K562 (cell line): ENCODE results near the gene MYRFL. TPM values are rescaled to one million over a fixed set of nuclear protein-coding genes. Genes with fewer than 3 reads are reported as not detected.

Experiments
- ATAC-seq: fragments of 200-7000 bp; cut with Tn5 transposase; 3 replicates; pipeline ENCODE4 v1.9.1; 2020; ENCODE audit warnings: moderate library complexity
- BruUV-seq: library from RNA; stranded (reverse); fragments of 400-500 nt; replicated peaks from 2 replicates; lab custom pipeline; 2021; lab: Mats Ljungman, UMichigan
- CTCF ChIA-PET: fragments of 300-600 bp; formaldehyde crosslinking; extraction: SDS; loops from one replicate; lab custom pipeline; 2021; ENCODE audit warnings: low intra/inter-chr PET ratio; lab: Yijun Ruan, JAX
- POLR2A ChIA-PET: fragments of 300-600, 350-650 bp; sonication (Branson Sonifier 250); formaldehyde crosslinking; extraction: SDS; loops from one replicate; lab custom pipeline; 2021; ENCODE audit warnings: antibody characterized with exemption, inconsistent platforms; lab: Yijun Ruan, JAX
- DNase-seq, 4 experiments: peaks; one replicate each; pipeline versions ENCODE4 v3.0.0 to v3.0.0-alpha.2; 2011 to 2018; ENCODE audit warnings: low spot score in 3 of 4, mixed read lengths in 3 of 4; ENCODE audit errors: extremely low read depth in 1 of 4
- FAIRE-seq: peaks from 2 replicates; lab custom pipeline; 2011; peaks lifted over from hg19 to GRCh38; lab: Jason Lieb, UNC
- H2AFZ ChIP-seq: 2 replicates; pipeline ENCODE4 v1.6.0; 2011; ENCODE audit warnings: low read depth, low read length, control low read depth, inconsistent platforms
- H3K27ac ChIP-seq: fragments of 200-600 bp; 3 replicates; pipeline ENCODE4 v1.8.0; 2011; ENCODE audit warnings: low read depth, mild to moderate bottlenecking, control low read depth, inconsistent platforms, low read length, moderate library complexity, mixed read lengths; ENCODE audit errors: extremely low read depth
- H3K27me3 ChIP-seq, 2 experiments: fragments of 300-600 bp in 1 of 2; 2 replicates in 1 of 2; 3 replicates in 1 of 2; pipeline versions ENCODE4 v1.6.0 to v1.8.0; 2011; ENCODE audit warnings: inconsistent platforms in 2 of 2, low read length in 2 of 2, mild to moderate bottlenecking in 1 of 2, mixed read lengths in 1 of 2, moderate library complexity in 1 of 2; ENCODE audit not compliant: control insufficient read depth in 2 of 2, insufficient read depth in 2 of 2
- H3K36me3 ChIP-seq: fragments of 300-600 bp; 3 replicates; pipeline ENCODE4 v1.8.0; 2011; ENCODE audit warnings: mild to moderate bottlenecking, low read length, inconsistent platforms; ENCODE audit not compliant: control insufficient read depth, insufficient read depth
- H3K4me1 ChIP-seq, 2 experiments: fragments of 200-600 bp in 1 of 2; replicated peaks in 1 of 2; 2 replicates in 1 of 2; 3 replicates in 1 of 2; pipeline versions ENCODE4 v1.5.1 to v1.8.0; 2011; ENCODE audit warnings: inconsistent platforms in 2 of 2, low read length in 2 of 2, mild to moderate bottlenecking in 1 of 2, mixed read lengths in 1 of 2, moderate library complexity in 1 of 2; ENCODE audit not compliant: control insufficient read depth in 2 of 2, insufficient read depth in 2 of 2
- H3K4me2 ChIP-seq: 2 replicates; pipeline ENCODE4 v1.6.1; 2011; ENCODE audit warnings: low read length, control low read depth, inconsistent platforms, mixed read lengths; ENCODE audit not compliant: insufficient read depth
- H3K4me3 ChIP-seq: fragments of 200-600 bp; sonication (generic), shearing (Covaris generic); 2 replicates; pipeline ENCODE4 v1.5.1; 2016; ENCODE audit warnings: control low read depth, inconsistent platforms
- H3K79me2 ChIP-seq: fragments of 200-600 bp; 3 replicates; pipeline ENCODE4 v1.8.0; 2011; ENCODE audit warnings: low read length, inconsistent platforms; ENCODE audit not compliant: control insufficient read depth, insufficient read depth
- H3K9ac ChIP-seq, 2 experiments: 2 replicates each; pipeline versions ENCODE4 v1.6.0 to v1.6.1; 2011; ENCODE audit warnings: low read depth in 2 of 2, low read length in 2 of 2, control low read depth in 1 of 2, inconsistent platforms in 1 of 2, mild to moderate bottlenecking in 1 of 2, mixed read lengths in 1 of 2; ENCODE audit not compliant: insufficient read depth in 1 of 2
- H3K9me1 ChIP-seq: one replicate; pipeline ENCODE4 v1.6.0; 2011; ENCODE audit warnings: inconsistent platforms, mild to moderate bottlenecking, low read length, moderate library complexity; ENCODE audit not compliant: control insufficient read depth, insufficient read depth
- H3K9me3 ChIP-seq: replicated peaks from 2 replicates; pipeline ENCODE4 v1.5.1; 2011; ENCODE audit warnings: low read depth, low read length, inconsistent platforms; ENCODE audit not compliant: control insufficient read depth, insufficient read depth
- H4K20me1 ChIP-seq: replicated peaks from 2 replicates; pipeline ENCODE4 v1.6.1; 2011; ENCODE audit warnings: low read length, inconsistent platforms, mixed read lengths; ENCODE audit not compliant: control insufficient read depth, insufficient read depth
- BCOR ChIP-seq: fragments of 450-650 bp; IDR thresholded peaks from 2 replicates; pipeline ENCODE4 v1.6.1; 2016
- GABPB1 ChIP-seq: sonication (generic); formaldehyde crosslinking; IDR thresholded peaks from 2 replicates; pipeline ENCODE4 v1.8.0; 2022; ENCODE audit warnings: mild to moderate bottlenecking, missing genetic modification reagents
- HSF4 ChIP-seq: fragments of 250-450 bp; sonication (Bioruptor Pico); IDR thresholded peaks from 2 replicates; pipeline ENCODE4 v2.1.2; 2022; ENCODE audit warnings: mild to moderate bottlenecking, moderate library complexity, borderline replicate concordance
- JUND ChIP-seq, 2 experiments: IDR thresholded peaks; 2 replicates in 1 of 2; 3 replicates in 1 of 2; pipeline ENCODE4 v1.6.1; 2011; ENCODE audit warnings: borderline replicate concordance in 2 of 2, low read depth in 2 of 2, low read length in 2 of 2, improper control_type of control experiment in 1 of 2, missing biosample characterization in 1 of 2, missing genetic modification characterization in 1 of 2, missing genetic modification reagents in 1 of 2
- MYNN ChIP-seq, 2 experiments: sonication (generic); formaldehyde crosslinking in 1 of 2; IDR thresholded peaks; 2 replicates each; pipeline versions ENCODE4 v1.5.0 to v1.6.1; 2016 to 2020; ENCODE audit warnings: antibody characterized with exemption in 1 of 2, missing genetic modification reagents in 1 of 2
- RFX1 ChIP-seq: fragments of 450-650 bp; IDR thresholded peaks from 2 replicates; pipeline ENCODE4 v1.6.1; 2016; ENCODE audit warnings: mild to moderate bottlenecking, moderate library complexity
- SIRT6 ChIP-seq: IDR thresholded peaks from one replicate; pipeline ENCODE4 v1.6.1; 2012; ENCODE audit warnings: low read depth, mild to moderate bottlenecking, control low read depth, inconsistent platforms, low read length, moderate library complexity
- SMARCE1 ChIP-seq: fragments of 450-650 bp; IDR thresholded peaks from 2 replicates; pipeline ENCODE4 v1.7.1; 2016; ENCODE audit warnings: mild to moderate bottlenecking
- SP2 ChIP-seq: IDR thresholded peaks from 2 replicates; pipeline ENCODE4 v1.6.1; 2011; ENCODE audit warnings: mild to moderate bottlenecking, low read depth, low read length, moderate library complexity; ENCODE audit not compliant: poor library complexity, severe bottlenecking; ENCODE audit errors: extremely low read depth
- WGBS: fragments of 100-300 bp; shearing (Covaris generic); methylation state at CpG from one replicate; pipeline ENCODE4 v1.1.6; 2016; ENCODE audit warnings: low coverage, mixed read lengths; ENCODE audit not compliant: insufficient coverage; ENCODE audit errors: missing lambda C conversion rate; 5-methylcytosine and 5-hydroxymethylcytosine counted together
- in situ Hi-C: fragments of 300-500 bp; cut with MboI; formaldehyde crosslinking; loops from 4 replicates; pipeline ENCODE4 v1.15.0; 2018; ENCODE audit warnings: inconsistent platforms, mixed read lengths
- intact Hi-C: fragments of 100-400 bp; cut with micrococcal nuclease; formaldehyde crosslinking; loops from 2 replicates; pipeline ENCODE4 v1.14.2; 2022
- polyA plus RNA-seq, 8 experiments: library from polyadenylated mRNA; depleted of rRNA in 4 of 8; stranded (reverse) in 5 of 8; unstranded in 3 of 8; fragments of >200 nt; fragmentation: Nextera tagmentation in 2 of 8; fragmentation: Illumina TruSeq in 1 of 8; extraction: Ambion mirVana in 2 of 8; extraction: Trizol in 1 of 8; gene quantifications; 2 replicates each; pipeline versions ENCODE4 v1.2.1 to v1.2.3, GENCODE V29; 2011 to 2014; ENCODE audit warnings: inconsistent platforms in 1 of 8, missing spikeins in 1 of 8
- total RNA-seq, 7 experiments: library from RNA; depleted of rRNA in 6 of 7; stranded (reverse); fragments of >200 nt in 6 of 7; fragmentation: Illumina TruSeq in 2 of 7; extraction: Trizol in 2 of 7; gene quantifications; 2 replicates each; pipeline versions ENCODE4 v1.2.1 to v1.2.3, GENCODE V29; 2011 to 2021; ENCODE audit warnings: low replicate concordance in 1 of 7
- TF ChIP-seq, protein P1 (sequence below): IDR thresholded peaks from 2 replicates; pipeline ENCODE4 v1.6.1; 2014; ENCODE audit warnings: antibody characterized with exemption
- TF ChIP-seq, protein P2 (sequence below), 2 experiments: fragments of 450-650 bp in 1 of 2; sonication (generic) in 1 of 2; formaldehyde crosslinking in 1 of 2; IDR thresholded peaks in 1 of 2; conservative IDR thresholded peaks in 1 of 2; 2 replicates each; pipeline versions ENCODE4 v1.6.1 to v1.8.1; 2016 to 2023; ENCODE audit warnings: mild to moderate bottlenecking in 2 of 2, moderate library complexity in 2 of 2, inconsistent platforms in 1 of 2, missing genetic modification reagents in 1 of 2
- TF ChIP-seq, protein P3 (sequence below): fragments of 450-650 bp; IDR thresholded peaks from one replicate; pipeline ENCODE4 v1.6.1; 2018; ENCODE audit warnings: mild to moderate bottlenecking, moderate library complexity; ENCODE audit not compliant: partially characterized antibody
- TF ChIP-seq, protein P4 (sequence below): fragments of 450-650 bp; IDR thresholded peaks from 2 replicates; pipeline ENCODE4 v1.6.1; 2018; ENCODE audit warnings: mild to moderate bottlenecking, low read depth; ENCODE audit not compliant: partially characterized antibody

The MYRFL gene
- total and polyA plus RNA-seq, 9 of the 15 experiments (the other 6 are each of a cell fraction or from before 2014, with no cell fraction given), result not detected

DNA sequence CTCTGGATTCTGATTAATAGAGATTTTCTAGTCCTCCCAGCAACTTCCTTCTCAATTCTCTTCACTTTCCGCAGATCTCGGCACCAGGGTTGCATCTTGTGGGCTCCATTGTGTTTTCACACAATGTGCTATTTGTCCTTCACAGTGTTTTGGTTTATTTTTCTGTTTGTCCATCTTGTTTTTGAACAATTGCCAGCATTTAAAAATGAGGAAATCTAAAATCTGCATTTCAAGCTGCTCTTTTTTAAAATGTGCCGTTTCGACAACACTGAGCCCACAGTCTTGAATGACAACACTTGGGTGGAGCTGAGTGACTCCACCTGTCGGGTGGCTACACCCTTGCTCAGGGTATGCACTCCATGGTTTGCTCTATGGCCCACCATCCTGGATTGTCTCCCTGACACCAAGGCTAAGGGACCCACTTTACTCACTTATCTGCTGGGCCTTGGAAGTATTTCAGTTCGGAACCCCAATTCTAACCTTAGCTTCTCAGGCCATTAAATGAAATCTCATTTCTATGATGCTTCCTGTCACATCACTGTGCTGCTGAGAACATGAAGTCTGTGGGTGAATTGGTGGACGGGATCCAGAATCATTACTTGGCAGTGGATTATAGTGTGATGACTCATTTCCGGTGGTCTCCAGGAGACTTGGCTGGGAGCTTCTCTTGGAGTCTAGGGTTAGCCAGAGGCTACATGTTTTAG, 3.4 kb upstream of the MYRFL start:
- Histone ChIP-seq H3K79me2 (no peaks in the 10 kb centered on the region), H3K36me3 (no peaks in the 10 kb centered on the region), H4K20me1 (no peaks in the 10 kb centered on the region), H3K4me1 (no peaks in the 10 kb centered on the region), H2AFZ (no peak overlapping the region), H3K27me3 (no peaks in the 10 kb centered on the region; a peak in 1 of 5 replicates), H3K9me1 (no peaks in the 10 kb centered on the region), H3K4me2 (no peak overlapping the region), H3K4me3 (no peak overlapping the region), H3K9ac (no peak overlapping the region), H3K9me3 (no peaks in the 10 kb centered on the region), H3K27ac (no peak overlapping the region)
- WGBS, result 4% methylated on average over 8 of the region's 8 CpGs
- TF ChIP-seq RFX1 (no peak; the same call in 1 of the 2 replicates), JUND (IDR thresholded peaks at IDR 0.05; ENCODE audit: borderline replicate concordance, low read depth, low read length) (peak; percentile 48; the same call in 1 of the 2 replicates), JUND (tag; IDR thresholded peaks at IDR 0.05; ENCODE audit: borderline replicate concordance, low read depth, low read length) (peak; percentile 38; the same call in 1 of the 3 replicates), GABPB1 (CRISPR knock-in tag) (no peak), SP2 (no peak), MYNN (IDR thresholded peaks at IDR 0.05) (no peak), MYNN (CRISPR knock-in tag; IDR thresholded peaks at IDR 0.05) (no peak), SMARCE1 (no peak), HSF4 (CRISPR knock-in tag) (no peak), SIRT6 (no peak), BCOR (no peak)
- TF ChIP-seq, protein P1, sequence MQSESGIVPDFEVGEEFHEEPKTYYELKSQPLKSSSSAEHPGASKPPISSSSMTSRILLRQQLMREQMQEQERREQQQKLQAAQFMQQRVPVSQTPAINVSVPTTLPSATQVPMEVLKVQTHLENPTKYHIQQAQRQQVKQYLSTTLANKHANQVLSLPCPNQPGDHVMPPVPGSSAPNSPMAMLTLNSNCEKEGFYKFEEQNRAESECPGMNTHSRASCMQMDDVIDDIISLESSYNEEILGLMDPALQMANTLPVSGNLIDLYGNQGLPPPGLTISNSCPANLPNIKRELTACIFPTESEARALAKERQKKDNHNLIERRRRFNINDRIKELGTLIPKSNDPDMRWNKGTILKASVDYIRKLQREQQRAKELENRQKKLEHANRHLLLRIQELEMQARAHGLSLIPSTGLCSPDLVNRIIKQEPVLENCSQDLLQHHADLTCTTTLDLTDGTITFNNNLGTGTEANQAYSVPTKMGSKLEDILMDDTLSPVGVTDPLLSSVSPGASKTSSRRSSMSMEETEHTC, result no peak
- TF ChIP-seq, protein P2, sequence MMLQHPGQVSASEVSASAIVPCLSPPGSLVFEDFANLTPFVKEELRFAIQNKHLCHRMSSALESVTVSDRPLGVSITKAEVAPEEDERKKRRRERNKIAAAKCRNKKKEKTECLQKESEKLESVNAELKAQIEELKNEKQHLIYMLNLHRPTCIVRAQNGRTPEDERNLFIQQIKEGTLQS (IDR thresholded peaks at IDR 0.05), result peak; percentile 34; the same call in 1 of the 2 replicates
- TF ChIP-seq, protein P2 (CRISPR knock-in tag; conservative IDR thresholded peaks at IDR 0.05), result no peak
- TF ChIP-seq, protein P3, sequence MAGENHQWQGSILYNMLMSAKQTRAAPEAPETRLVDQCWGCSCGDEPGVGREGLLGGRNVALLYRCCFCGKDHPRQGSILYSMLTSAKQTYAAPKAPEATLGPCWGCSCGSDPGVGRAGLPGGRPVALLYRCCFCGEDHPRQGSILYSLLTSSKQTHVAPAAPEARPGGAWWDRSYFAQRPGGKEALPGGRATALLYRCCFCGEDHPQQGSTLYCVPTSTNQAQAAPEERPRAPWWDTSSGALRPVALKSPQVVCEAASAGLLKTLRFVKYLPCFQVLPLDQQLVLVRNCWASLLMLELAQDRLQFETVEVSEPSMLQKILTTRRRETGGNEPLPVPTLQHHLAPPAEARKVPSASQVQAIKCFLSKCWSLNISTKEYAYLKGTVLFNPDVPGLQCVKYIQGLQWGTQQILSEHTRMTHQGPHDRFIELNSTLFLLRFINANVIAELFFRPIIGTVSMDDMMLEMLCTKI, result no peak
- TF ChIP-seq, protein P4, sequence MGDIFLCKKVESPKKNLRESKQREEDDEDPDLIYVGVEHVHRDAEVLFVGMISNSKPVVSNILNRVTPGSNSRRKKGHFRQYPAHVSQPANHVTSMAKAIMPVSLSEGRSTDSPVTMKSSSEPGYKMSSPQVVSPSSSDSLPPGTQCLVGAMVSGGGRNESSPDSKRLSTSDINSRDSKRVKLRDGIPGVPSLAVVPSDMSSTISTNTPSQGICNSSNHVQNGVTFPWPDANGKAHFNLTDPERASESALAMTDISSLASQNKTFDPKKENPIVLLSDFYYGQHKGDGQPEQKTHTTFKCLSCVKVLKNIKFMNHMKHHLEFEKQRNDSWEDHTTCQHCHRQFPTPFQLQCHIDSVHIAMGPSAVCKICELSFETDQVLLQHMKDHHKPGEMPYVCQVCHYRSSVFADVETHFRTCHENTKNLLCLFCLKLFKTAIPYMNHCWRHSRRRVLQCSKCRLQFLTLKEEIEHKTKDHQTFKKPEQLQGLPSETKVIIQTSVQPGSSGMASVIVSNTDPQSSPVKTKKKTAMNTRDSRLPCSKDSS, result no peak
- in situ Hi-C loops, result no loop called here
- POLR2A ChIA-PET, result interaction anchor here (0.6 to 0.9 kb wide), 3 partner anchors 30 to 1053 kb away, joined by 3 read pairs; partner anchors contain the start of gene CCT2
- intact Hi-C loops, result no loop called here
- CTCF ChIA-PET, result no interaction called here
- ATAC-seq (no peak), FAIRE-seq (no peak), DNase-seq (peak in 2 of 4 experiments; percentile 12 to 25)
- BruUV-seq, result no TSS peak
